HG02981 (cell line): Measurements from ENCODE around the gene CROCC.
A peak's percentile ranks its signal among the peaks of the same experiment; 100 is the strongest.
"Not testable (repeated sequence)": the region's sequence is repeated elsewhere in the genome, so short reads cannot be mapped to it uniquely, and the experiment has no call there.

Experiments used
- ATAC-seq: cut with Tn5 transposase; IDR thresholded peaks from one replicate; pipeline ENCODE4 v1.9.1; 2021; ENCODE audit warnings: mild to moderate bottlenecking, moderate library complexity; ENCODE audit not compliant: unreplicated experiment

CROCC gene

DNA sequence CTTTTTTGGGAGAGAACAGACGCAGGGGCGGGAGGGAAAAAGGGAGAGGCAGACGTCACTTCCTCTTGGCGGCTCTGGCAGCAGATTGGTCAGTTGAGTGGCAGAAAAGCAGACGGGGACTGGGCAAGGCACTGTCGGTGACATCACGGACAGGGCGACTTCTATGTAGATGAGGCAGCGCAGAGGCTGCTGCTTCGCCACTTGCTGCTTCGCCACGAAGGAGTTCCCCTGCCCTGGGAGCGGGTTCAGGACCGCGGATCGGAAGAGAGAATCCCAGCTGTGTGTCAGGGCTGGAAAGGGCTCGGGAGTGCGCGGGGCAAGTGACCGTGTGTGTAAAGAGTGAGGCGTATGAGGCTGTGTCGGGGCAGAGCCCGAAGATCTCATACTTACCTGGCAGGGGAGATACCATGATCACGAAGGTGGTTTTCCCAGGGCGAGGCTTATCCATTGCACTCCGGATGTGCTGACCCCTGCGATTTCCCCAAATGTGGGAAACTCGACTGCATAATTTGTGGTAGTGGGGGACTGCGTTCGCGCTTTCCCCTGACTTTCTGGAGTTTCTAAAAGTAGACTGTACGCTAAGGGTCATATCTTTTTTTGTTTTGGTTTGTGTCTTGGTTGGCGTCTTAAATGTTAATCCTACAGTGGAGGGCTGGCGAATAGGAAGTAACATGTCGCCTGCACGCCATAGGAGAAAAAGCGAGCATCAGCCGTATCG, 26.0 kb upstream of the CROCC start, which contains the start of gene RNU1-2:
RNU1-2 (plus strand) TSS at position 383 of the 718 bp plus-strand sequence.
- ATAC-seq: peak; percentile 97

DNA sequence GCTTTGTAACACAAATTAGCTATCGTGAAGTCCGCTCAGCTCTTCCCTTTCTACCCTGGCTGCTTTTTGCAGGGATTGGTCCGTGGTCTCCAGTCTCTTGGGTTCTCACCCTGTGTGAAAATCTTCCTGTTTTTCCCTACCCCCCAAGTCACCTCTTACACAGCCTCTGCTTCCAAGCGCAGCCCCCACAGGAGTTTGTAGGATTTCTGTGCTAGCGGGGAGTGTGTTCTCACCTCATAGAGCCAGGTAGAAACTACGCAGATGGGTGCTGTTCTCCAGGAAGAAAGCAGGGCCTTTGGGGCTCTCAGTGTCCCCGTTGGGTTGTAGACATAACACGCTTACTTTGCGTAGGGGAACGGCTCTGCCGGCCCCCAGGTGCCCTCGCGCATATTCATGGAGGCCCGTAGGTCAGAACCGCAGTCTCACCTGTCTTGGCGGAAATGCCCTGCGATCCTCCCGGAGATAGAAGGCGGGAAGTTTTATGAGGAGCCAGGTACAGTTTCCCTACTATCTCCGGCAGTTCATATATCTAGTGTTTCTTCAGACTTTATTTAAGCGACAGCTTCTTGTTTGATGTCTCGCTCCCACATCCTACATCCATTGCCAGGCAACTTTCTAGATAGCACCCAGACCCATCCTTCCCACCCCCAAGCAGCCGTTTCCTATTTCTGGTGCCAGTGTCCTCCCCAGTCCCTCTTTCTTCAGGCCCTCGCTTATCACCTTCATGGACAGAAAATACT, 25.2 kb upstream of the CROCC start:
- peak; percentile 15 for ATAC-seq

DNA sequence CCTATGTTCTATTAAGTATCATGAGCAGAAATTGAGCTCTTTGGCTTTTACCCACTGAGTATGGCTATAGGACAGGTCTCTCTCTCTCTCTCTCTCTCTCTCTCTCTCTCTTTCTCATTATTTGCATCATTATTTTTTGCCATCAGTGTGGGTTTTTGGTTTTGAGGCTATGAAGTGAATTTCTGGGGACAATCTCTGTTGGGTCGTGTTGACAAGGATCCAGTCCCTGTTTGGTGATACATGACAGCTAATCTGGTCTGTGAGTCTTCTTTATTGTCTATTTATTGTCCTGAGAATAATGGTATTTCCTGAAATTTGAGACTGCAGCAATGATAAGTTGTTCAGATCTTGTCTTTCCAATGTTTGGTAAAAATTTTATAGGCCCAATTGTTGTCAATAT, 24.1 kb upstream of the CROCC start:
- not testable (repeated sequence) for ATAC-seq

DNA sequence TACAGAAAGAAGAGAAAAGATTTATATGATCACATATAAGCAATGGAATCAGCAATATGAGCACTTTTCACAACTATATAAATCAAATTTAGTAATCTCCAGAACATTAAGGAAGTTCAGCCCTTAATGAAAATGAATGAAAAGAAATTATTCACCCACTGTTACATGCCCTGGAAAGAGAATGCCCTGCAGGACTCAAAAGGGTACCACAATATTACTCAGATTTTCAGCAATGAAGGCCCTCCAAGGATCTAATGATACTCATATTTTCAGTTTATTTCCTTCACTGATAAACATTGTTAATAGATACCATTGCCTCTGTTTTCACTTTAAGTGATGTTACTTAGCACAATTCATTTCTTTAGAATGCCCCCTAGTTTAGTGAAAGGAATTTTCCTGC, 23.4 kb upstream of the CROCC start:
- ATAC-seq: not testable (repeated sequence)

DNA sequence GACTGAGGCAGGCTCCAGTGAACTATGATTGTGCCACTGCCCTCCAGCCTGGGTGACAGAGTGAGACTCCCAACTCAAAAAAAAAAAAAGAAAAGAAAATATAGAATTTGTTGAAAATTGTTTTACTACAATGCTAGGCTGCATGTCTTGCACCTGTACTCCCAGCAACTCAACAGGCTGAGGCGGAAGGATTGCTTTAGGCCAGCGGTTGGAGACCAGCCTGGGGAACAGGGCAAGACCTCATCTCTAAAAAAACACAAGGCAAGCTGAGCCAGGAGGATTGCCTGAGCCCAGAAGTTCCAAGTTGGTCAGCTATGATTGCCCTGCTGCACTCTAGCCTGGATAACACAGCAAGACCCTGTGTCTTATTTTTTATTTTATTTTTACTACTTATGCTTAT, 22.7 kb upstream of the CROCC start:
- ATAC-seq: not testable (repeated sequence)

DNA sequence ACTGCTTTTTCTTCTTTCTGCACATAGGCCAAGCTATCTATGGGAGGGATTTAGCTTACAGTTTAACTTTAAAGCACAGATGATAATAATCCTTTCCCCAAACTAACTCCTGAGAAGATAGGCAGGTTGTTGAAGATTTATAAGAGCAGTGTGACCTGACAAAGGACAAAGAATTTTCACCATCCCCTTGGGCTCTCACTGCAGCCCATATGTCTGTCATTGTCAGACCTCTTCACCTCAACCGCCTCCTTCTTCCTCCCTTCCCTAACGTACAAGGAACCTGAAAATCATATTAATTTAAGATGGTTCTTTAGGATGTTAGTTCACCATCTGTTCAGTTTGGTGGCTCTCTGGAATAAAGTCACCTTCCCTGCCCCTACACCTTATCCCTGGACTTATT, 21.0 kb upstream of the CROCC start:
- no peak for ATAC-seq

DNA sequence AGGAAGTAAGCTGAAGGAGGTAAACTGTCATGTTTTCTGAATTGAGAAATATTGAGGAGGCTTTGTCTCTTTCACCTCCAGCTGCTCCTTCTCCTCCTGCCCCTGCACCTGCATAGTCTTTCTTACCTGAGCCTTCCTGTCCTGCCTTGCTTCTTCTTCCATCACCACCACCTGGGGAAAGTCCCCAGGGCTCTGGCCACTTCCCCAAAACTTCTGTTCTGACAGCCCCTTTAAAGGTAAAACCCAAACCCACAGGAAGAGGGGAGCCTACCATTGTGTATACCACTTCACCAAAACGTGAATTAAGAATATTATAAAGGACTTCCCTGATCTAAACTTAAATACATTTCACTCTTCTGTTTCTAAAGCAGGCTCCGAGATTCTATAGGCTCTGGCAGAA, 20.4 kb upstream of the CROCC start:
- not testable (repeated sequence) for ATAC-seq

DNA sequence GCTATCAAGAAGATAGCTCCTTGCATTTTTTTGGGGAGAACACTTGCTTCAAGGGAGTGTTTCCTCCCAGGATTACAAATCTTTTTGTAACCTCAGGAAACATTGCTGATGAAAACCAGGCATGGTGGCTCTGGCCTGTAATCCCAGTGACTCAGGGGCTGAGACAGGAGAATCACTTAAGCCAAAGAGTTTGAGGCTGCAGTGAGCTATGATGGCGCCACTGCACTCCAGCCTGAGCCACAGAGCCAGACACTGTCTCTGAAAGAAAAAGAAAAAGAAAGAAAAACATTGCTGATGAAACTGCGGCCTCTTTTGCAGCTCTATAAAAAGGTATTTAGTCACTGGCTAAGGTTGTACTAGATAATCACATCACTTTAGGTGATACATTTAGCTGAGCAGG, 18.7 kb upstream of the CROCC start:
- ATAC-seq: no peak

DNA sequence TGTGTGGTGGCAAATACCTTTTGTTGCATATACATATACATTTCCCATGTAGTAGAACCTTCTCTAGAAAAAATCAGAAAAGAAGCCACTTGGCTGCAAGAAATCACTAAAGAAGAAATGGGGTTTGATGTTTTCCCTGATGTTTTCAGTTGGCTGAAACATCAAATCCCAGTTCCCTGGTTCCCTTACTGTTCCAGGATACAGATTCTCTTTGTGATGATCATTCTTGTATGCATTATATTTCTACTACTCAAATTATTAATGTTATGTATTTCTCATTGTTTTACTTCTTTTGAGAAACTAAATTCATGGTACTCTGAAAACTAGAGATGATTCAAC, 18.3 kb upstream of the CROCC start:
- ATAC-seq: no peak

DNA sequence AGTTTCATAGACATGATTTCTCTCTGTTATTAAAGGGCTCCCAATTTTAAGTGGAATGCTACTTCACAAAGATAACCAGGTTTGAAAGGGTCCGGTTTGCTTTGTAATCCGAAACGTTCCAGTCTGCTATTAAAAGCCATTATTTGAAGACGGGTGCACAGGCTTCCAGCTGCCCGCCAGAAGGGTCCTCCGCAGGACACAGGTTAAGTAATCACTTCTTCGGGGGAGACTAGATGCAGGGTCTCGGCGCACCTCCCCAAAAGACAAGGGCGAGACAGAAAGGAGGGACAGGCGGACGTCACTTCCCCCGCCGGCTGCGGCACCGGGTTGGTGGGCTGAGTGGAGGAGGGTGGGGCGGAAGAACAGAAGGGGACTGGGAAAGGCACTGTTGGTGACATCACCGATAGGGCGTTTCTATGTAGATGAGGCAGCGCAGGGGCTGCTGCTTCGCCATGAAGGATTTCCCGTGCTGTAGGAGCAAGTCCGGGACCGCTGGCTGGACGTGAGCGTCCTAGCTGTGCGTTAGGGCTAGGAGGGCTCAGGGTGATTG, 17.1 kb upstream of the CROCC start:
- ATAC-seq: peak; percentile 88

DNA sequence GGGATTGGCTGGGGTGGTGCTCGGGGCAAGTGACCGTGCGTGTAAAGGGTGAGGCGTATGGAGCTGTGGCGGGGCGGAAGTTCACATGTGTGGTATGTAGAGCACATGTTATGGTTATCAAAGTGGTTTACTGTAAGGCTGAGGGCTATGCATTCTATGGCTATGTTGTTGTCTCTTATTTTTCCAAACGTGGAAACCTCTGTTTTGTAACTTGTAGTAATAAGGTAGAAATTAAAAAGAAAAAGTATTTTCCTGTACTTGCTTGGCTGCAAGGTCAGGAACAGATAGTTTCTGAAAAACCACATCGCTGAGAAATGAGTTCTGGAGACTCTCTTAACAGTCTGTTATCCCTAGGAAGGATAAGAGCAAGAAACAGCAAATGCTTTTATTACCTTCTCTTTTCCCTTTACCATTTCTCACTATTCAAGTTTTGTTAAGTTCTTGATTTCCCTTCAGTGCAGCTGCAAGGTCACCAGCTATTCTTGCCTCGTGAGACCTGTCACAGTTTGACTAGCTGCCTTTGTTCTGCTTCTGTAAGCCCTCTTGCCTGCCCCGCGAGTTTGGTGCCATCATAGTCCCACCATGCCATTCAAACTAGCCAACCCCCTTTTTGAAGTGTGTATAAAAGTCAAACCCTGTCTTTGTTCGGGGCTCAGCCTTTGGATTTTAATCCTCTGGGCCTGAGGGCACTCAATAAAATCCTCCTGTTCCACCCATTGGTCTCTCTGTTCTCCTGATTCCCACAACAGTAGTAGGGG, 16.4 kb upstream of the CROCC start:
- peak; percentile 69 for ATAC-seq

DNA sequence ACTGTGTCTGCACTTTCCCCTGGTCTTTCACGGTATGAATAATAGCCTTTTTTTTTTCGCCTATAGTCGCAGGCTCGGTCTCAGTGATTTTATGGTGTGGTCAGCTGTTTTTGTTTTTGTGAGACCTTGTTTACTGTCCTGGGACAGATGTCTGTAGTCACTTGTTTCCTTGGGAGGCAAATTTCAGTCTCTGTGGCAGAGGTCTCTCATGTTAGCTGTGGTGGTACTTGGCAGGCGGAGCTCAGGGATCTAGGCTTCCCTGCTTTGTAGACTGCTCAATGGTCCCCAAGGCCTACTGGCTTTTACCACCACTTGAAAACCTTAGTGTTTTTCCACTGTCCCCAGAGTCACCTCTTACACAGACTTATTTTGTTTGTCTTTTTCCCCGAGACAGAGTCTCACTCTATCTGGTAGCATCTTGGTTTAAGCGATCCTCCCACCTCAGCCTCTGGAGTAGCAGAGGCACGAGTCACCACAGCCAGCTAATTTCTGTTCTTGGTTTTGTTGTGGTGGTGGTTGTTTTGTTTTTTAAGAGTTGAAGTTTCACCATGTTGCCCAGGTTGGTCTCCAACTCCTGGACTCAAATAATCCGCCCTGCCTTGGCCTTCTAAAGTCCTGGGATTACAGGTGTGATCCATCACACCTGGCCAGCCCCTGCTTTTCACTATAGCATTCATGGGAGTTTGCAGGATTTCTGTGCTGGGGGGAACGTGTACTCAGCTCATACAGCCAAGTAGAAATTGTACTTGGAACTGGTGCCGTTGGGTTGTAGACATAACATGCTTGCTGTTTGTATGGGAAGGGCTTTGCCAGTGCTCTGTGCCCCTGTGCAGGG, 15.6 kb upstream of the CROCC start:
- no peak for ATAC-seq

DNA sequence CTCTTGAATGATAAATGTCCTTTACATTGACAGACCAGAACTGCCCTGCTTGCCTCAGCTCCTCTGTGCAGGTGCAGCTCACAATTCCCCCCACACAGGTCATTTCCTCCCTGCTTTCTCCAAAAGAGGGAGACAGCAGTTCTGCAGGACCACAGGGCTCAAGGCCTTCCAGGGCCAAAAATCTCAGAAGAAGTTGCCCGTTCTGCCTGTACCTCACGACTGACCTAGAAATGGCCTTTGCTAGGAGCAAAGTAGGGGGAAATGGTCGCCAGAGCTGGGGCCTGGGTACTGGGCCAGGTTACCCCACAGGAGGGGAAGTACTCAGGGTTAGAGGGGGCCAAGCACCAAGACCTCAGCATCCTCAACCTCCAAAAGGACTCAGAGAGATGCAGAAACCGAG, 14.9 kb upstream of the CROCC start:
- ATAC-seq: no peak

DNA sequence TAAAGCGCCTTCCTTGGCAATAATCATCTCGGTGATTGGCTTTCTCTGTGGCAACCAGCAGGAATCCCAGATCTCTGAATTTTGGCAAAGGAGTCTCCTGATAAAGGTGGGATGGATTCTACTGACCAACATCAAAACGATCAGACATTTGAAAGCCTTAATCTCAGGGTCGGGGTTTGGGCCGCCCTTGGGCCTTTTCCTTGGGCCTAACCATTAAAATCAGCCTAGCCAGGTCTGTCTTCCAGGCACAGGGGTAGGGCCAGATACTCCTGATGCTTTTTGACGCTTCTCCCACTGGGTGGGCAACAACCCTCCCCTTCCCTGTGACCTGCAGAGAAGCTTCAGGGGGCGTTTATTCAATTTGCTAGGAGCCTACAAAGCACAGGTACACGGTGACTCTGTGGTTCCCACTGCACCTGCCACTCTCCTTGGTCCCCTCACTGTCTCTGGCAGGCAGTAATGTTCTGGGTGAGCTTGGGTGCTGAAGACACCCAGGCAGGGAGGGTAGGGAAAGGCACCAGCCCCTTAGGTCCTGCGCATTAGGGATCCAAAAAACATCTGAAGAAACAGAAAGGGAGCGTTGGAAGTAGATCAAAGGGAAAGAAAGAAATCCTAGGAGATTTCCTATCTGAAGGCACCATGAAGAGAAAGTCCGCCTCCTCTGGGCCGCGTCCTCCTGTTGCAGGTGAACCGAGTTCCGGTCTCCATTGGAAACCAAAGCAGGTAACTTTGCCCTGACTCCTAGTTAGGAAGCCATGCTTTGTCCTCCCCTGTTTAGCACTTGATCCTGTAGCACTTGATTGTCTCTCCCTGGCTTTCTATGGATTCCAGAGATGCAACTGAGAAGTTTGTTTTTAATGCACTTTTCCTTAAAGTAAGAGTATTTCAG, 13.6 kb upstream of the CROCC start:
- no peak for ATAC-seq

DNA sequence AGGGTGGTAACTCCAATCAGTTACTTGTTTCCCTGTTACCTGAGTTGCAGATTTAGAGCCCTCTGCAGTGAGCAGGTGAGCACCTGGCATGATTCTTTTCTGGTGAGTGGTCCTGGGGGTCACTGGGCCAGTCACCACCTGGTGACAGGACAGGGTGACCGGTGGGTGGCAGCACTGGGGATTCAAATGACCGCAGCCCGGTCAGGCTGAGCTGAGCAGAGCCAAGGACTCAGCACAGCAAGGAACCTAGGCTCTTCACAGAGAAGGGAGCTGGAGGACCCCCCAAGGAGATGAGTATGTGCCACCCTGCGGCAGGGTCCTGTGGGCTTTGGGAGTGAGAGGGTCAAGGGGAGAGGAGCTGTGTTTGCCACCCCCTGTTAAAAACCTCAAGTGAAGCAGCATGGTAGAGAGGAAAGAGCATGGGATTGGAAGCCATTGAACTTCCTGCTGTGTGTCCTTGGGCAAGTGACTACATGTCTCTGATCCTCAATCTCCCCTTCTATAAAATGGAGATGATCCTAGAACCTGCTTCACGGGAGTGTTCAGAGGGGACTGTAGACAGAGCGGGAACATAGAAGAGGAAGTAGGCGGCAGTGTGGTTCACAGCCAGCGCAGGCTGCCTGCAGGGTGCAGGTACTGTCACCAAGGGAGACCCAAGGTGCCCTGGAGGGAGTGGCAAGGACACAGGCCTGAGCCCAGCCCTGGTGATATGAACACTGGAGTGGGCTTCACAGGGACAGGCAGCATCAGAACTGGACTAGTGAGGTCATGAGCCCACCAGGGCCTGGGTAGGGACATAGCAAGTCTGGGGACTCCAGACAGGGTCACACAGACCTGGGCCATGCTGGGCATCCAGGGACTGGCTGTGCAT, 9.6 kb upstream of the CROCC start:
- ATAC-seq: not testable (repeated sequence)

DNA sequence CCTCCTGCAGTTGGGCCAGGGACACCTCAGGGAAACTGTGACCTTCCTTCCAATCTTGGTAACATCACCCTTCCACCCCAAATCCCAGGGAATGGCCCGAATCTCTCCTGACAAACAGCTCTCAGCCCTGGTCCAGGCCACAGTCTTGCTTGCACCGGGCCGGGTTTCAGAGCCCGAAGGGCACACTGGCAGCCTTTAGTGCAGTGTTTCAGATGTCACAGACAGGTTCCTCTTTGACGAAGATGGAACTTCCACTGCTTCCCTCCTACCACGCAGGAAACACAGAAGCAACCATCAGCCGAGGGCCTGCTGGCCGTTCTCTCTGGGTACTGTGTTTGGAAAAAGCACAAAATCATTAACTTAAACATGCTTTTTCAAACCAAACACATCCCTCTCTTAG, 9.0 kb upstream of the CROCC start:
- not testable (repeated sequence) for ATAC-seq

DNA sequence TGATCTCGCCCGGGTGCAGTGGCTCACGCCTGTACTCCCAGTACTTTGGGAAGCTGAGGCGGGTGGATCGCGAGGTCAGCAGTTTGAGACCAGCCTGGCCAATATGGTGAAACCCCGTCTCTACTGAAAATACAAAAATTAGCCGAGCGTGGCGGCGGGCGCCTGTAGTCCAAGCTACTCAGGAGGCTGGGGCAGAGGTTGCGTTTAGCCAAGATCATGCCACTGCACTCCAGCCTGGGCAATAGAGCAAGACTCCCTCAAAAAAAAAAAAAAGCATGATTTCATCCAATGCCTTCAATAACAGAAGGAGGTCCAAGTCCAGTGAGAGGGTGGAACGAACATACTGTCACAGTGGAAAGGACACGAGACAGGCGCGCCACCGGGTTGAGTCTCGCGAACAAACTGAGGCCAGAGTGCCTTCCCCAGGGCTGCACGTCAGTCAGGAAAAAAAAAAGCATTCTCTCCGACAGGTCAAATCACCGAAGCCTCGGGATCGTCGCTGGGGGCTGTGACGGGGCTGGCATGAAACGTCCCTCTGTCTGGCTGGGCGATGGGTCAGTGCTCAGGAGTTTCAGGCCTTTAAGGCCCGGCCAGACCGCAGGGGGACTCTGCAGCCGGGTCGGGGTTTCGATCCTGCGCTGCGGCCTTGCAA, 8.4 kb upstream of the CROCC start:
- ATAC-seq: no peak
